ENCODE results near the gene MAPKAPK2.

- TF ChIP-seq CTCF (IDR thresholded peaks at IDR 0.05) (no peak), POLR2AphosphoS5 (IDR thresholded peaks at IDR 0.05; ENCODE audit: low read depth, low read length) (no peak), SIN3A (IDR thresholded peaks at IDR 0.05; ENCODE audit: borderline replicate concordance, insufficient read depth, low read depth, low read length) (no peak)
- TF ChIP-seq, protein P1, sequence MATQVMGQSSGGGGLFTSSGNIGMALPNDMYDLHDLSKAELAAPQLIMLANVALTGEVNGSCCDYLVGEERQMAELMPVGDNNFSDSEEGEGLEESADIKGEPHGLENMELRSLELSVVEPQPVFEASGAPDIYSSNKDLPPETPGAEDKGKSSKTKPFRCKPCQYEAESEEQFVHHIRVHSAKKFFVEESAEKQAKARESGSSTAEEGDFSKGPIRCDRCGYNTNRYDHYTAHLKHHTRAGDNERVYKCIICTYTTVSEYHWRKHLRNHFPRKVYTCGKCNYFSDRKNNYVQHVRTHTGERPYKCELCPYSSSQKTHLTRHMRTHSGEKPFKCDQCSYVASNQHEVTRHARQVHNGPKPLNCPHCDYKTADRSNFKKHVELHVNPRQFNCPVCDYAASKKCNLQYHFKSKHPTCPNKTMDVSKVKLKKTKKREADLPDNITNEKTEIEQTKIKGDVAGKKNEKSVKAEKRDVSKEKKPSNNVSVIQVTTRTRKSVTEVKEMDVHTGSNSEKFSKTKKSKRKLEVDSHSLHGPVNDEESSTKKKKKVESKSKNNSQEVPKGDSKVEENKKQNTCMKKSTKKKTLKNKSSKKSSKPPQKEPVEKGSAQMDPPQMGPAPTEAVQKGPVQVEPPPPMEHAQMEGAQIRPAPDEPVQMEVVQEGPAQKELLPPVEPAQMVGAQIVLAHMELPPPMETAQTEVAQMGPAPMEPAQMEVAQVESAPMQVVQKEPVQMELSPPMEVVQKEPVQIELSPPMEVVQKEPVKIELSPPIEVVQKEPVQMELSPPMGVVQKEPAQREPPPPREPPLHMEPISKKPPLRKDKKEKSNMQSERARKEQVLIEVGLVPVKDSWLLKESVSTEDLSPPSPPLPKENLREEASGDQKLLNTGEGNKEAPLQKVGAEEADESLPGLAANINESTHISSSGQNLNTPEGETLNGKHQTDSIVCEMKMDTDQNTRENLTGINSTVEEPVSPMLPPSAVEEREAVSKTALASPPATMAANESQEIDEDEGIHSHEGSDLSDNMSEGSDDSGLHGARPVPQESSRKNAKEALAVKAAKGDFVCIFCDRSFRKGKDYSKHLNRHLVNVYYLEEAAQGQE (IDR thresholded peaks at IDR 0.05; ENCODE audit: insufficient read depth in 1 of 2, low read depth in 2 of 2, low read length in 1 of 2), result no peak
Observed at GRCh38 chr1:206693029-206693428, 8.3 kb downstream of the MAPKAPK2 start.
